Left lobe of liver (tissue), 2 donors: ENCODE results near the gene CCDC174. TPM values are rescaled to one million over a fixed set of nuclear protein-coding genes. Genes with fewer than 3 reads are reported as not detected.
A peak's percentile ranks its signal among the peaks of the same experiment; 100 is the strongest.

Experiments used
- ATAC-seq: fragments of 200-7000 bp; cut with Tn5 transposase; one replicate; pipeline ENCODE4 v1.9.1; 2020; ENCODE audit warnings: mild to moderate bottlenecking, moderate library complexity
- DNase-seq: peaks from one replicate; pipeline ENCODE4 v3.0.0-alpha.2; 2020; ENCODE audit warnings: low spot score
- total RNA-seq: library from RNA; stranded (reverse); gene quantifications from one replicate; pipeline ENCODE4 v1.2.1, GENCODE V29; 2021
- donor health status: DM: no; HTN: no; CAD: no; lungs with moderate emphysema.
- donor health status: DM: no; HTN: yes; CAD: no.

CCDC174 gene
- total RNA-seq, 1 donor from 2014 or later = 6.4 TPM

DNA sequence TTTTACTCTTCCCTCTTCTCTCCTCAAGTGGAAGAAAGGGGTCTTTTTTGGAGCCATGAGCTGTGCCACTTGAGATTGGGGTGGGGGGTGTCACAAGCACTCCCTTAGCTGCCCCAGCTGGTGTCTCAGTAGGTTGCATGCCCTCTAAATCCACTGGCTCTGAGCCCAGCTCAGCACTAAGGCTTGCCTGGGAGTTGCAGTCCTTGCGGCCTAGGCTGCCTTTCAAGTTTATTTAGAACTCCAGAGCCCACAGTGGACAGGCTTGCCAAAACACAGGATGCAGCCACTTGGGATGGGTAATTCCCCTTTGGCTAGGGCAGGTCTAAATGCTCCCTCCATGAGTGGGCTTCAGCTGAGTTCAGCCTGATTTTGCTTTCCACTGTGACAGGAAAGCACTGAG is 48.1 kb downstream of the CCDC174 start:
- no peak for DNase-seq
- peak; percentile 51 for ATAC-seq

DNA sequence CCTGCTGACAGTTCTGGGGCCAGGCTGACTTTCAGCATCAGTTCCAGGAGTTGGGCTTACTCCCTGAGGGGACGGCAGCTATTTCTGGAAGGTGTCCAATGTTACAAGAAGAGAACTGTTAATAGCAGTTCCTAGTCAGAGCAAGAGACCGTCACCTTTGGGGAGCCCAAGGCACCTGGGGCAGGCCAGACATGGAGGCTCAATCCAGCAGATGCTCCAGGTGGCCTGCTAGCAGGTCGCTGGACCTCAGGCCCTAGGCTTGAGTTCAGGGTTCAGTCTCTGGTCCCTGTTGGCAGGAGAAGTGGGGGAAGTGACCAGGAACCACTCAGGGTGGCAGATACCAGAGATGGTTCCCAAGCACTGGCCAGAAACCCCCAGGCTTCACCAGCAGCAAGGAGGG is 49.3 kb downstream of the CCDC174 start:
- no peak for ATAC-seq
- no peak for DNase-seq

DNA sequence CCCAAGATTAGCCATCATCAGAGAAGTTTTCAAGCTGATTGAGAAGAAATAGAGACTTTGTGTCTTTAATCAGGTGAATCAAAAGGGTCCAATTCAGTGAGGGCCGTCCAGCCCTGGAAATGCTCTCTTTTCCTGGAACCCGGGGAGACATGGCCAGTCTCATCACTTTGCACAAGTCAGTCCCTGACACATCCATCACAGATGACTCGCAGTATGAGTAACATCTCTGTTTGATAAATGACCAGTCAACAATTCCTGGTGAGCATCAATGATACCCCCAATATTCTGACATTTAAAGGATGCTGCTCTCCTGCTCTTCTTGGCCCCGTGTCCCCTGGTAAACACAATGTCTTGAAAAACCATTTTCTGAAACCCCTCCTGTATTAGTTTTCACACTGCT is 50.1 kb downstream of the CCDC174 start:
- DNase-seq (no peak), ATAC-seq (no peak)

DNA sequence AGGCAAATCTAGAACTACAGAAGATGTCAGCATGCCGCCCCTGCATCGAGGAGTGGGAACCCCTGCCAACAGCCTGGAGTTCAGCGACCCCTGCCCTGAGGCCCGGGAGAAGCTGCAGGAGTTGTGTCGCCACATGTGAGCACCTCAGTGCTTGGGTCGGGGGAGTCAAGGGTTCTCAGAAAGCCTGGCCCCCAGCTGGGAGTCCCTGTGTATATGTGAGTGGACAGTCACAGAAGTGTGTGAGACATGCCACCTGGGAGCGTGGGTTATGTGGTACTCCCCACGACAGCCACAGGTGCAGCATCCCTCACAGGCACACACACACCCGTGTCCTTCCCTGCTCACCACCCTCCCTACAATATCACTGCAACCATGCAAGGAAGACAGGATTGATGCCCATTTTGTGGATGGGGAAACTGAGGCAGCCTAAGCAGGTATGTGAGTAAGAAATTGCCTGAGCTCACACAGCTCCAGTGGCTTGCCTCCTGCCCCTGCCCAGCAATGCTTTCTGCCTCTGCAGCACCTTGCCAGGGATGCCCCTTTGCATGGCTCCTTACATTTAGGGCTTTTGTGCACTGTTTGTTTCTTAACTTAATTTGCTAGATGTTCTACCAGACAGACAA is 51.7 kb downstream of the CCDC174 start:
- ATAC-seq (no peak), DNase-seq (no peak)

DNA sequence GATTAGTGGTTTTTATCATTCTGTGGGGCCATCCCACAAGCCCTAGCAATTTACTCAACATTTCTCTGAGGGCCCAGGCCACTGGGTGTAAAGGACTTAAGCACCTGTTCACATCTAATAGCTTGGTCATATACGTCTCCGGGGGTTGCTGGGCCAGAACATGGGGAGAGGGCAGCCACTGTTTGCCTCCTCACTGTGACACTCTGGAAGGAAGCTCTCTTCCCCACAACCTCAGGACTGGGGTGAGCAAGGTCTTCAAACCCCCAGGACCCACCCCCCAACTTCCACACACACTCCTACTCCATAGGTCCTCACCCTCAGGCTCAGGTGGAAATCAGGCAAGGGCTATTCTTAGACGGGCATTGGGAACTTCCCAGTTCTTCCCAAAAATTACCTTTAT is 52.2 kb downstream of the CCDC174 start:
- no peak for DNase-seq
- no peak for ATAC-seq

DNA sequence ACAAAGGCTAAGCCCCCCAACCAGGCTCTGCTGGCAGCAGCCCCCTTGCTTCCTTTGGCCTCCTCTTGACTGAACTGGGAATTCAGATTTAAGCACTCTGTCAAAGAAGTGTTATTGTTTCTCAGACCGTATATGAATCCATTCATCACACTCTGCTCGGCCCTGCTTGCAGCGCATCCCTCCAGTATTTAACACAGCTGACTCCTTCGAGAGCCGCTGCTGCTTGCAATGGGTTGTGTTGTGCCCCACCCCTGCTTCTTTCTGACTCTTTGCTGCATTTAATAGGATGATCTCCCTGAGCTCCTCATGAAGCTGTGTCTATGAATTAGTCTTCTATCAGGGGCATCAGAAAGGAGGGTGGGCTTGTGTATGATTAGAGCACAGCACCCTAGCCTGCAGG is 54.5 kb downstream of the CCDC174 start:
- ATAC-seq (no peak), DNase-seq (no peak)

DNA sequence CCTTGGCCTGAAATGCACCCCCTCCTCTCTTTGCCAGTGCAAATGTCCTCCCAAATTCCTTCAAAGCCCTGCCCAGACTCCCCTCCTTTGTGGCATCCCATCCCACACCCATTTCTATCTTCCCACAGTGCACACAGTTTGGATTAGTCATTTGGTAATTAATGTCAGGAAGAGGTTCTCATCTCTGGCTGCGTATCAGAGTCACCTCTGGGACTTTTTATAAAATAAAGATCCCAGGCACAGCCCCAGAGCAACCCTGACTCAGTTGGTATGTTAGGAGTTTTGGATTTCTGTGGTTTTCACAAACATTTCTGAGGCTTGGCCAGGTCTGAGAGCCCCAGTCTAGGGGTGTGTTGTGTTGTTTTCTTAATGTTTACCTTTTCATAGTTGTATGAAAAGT is 65.0 kb downstream of the CCDC174 start:
- ATAC-seq (no peak), DNase-seq (no peak)

DNA sequence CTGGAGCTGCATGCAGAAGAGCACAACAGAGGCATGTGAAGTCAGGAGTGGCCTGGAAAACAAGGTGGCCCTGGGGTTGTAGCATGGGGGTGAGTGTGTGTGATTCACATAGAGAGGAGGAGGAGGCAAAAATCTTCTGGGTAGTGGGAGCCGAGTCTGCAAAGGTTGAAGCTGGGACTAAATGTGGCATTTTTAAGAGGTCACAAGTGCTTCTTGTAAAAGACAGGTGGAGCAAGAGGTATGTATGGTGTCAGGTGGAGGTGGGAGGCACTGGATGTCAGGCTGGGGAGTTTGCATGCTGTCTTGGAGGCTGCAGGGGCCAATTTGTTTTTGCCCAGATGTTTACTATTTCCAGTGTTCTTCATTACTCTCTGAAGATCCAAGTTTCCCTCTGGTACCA is 65.7 kb downstream of the CCDC174 start:
- DNase-seq (no peak), ATAC-seq (no peak)

DNA sequence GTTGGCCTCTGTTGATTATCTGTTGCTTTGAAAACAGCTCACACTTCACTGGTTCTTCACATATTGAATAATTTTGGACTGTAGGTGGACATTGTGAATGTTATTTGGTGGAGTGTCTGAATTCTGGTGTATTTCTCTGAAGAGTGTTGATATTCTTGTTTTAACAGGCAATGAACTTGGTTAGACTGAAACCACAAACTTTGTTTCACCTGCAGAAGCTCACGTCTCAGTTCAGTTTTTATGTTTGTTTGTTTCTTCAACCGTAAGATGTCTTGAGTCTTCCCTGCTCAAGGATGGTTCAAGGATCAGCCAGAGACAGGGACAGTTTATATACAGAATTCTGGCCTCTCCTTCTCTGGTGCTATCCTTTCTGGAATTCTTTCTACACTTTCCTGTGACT is 67.0 kb downstream of the CCDC174 start:
- ATAC-seq (no peak), DNase-seq (no peak)

DNA sequence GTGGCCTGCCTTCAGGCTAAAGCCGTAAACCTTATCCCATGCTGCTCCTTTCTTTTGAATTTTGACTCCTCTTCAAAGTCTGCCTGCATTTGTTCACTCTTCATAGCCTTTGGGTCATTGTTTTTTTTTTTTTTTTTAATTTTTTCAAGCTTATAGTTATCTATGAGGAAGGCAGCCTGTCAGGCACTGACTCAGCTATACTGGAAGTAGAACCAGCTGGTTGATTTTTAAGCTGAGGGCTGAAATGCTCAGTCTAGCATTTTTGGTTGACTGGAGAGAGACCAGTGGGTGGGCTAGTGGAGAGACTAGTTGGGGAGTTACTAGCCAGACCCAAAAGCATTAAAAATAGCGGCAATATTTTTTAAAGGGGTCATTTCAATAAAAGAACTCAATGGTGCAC is 67.4 kb downstream of the CCDC174 start:
- DNase-seq (no peak), ATAC-seq (no peak)

DNA sequence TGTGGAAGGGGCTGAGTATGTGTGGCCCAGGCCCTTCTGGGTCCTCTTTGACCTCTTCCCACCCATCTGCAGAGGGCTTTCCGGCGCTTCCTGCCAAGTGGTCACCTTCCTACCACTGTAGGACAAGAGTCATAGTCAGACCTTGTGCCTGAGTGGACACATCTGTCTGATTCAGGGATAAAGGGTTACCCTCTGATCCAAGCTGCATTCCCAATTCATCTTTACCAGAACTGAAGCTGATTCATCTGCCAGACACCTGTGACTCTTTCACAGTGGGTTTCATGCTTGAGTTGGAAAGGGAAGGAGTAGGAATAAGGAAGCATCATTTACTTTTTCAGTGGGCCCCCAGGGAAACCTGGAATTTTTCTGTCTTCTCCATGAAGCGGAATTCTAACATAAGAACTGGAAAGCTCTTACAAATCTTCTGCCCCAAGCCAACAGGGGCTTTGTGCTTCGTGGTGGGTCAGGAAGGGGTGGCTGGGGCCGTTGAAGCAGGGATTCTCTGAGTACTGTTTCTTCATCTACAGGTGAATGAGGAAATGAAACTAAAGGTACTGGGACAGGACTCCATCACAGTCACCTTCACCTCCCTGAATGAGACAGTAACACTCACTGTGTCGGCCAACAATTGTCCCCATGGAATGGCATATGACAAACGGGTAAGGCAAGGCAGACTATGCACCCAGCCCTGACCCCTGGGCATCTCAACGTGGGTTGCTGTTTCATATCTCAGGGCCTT is 69.7 kb downstream of the CCDC174 start:
- DNase-seq = no peak
- ATAC-seq = no peak

Other genes starting within 250 kb of the CCDC174 start
- gene SLC6A6, start 249.2 kb upstream of the CCDC174 start, total RNA-seq = 3.2 TPM
- 0.40 TPM for gene GRIP2, start 111.4 kb upstream of the CCDC174 start, total RNA-seq
- gene C3orf20, start 23.4 kb downstream of the CCDC174 start, total RNA-seq = 0.13 TPM
- gene FGD5, start 167.2 kb downstream of the CCDC174 start, total RNA-seq = 4.2 TPM